ENCODE results near the gene RING1. TPM values are rescaled to one million over a fixed set of nuclear protein-coding genes. Genes with fewer than 3 reads are reported as not detected.

RING1 gene
- total and polyA plus RNA-seq, 2 experiments from 2014 or later, result 6.4 to 16.0 TPM

DNA sequence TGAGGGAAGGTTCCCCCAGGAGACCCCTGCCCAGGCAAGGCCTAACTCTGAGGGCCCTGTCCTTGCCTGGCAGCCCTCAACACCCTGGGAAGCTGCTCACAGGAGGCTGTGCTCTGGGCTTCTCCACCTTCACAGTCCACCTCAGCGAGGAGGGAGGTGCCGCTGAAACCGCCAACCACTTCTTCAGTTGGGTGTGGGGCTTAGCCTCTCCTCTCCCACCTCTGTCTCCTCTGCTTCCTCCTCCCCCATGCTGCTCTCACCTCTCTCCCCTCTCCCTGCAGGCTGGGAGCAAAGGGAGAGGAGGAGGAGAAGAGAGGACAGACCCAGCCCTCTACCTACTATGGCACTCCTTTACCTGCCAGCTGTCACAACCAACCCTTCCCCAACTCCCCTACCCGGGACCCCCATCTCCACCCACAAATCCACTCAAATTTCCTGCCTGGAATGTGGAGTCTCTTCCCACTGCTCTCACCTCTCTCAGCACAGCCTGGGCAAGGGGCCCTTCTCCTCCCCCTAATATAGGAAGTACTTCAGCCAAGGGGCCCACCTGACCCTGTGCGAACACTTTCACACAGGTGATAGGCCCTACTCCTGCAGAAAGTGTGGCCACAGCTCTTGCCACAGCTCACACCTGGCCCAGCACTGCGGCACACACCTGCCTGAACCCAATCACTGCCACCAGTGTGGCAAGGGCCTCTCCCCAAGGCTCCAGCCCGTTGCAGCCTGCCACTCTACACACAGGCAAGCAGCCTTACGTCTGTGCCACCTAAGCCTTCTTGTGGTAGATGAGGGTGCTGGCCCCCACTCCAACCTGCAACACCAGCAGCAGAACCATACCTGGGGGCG, 7.2 kb downstream of the RING1 start:
- TF ChIP-seq, protein P1, sequence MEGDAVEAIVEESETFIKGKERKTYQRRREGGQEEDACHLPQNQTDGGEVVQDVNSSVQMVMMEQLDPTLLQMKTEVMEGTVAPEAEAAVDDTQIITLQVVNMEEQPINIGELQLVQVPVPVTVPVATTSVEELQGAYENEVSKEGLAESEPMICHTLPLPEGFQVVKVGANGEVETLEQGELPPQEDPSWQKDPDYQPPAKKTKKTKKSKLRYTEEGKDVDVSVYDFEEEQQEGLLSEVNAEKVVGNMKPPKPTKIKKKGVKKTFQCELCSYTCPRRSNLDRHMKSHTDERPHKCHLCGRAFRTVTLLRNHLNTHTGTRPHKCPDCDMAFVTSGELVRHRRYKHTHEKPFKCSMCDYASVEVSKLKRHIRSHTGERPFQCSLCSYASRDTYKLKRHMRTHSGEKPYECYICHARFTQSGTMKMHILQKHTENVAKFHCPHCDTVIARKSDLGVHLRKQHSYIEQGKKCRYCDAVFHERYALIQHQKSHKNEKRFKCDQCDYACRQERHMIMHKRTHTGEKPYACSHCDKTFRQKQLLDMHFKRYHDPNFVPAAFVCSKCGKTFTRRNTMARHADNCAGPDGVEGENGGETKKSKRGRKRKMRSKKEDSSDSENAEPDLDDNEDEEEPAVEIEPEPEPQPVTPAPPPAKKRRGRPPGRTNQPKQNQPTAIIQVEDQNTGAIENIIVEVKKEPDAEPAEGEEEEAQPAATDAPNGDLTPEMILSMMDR (conservative IDR thresholded peaks at IDR 0.05; ENCODE audit: low read depth in 2 of 2), result no peak
- TF ChIP-seq, protein P2, sequence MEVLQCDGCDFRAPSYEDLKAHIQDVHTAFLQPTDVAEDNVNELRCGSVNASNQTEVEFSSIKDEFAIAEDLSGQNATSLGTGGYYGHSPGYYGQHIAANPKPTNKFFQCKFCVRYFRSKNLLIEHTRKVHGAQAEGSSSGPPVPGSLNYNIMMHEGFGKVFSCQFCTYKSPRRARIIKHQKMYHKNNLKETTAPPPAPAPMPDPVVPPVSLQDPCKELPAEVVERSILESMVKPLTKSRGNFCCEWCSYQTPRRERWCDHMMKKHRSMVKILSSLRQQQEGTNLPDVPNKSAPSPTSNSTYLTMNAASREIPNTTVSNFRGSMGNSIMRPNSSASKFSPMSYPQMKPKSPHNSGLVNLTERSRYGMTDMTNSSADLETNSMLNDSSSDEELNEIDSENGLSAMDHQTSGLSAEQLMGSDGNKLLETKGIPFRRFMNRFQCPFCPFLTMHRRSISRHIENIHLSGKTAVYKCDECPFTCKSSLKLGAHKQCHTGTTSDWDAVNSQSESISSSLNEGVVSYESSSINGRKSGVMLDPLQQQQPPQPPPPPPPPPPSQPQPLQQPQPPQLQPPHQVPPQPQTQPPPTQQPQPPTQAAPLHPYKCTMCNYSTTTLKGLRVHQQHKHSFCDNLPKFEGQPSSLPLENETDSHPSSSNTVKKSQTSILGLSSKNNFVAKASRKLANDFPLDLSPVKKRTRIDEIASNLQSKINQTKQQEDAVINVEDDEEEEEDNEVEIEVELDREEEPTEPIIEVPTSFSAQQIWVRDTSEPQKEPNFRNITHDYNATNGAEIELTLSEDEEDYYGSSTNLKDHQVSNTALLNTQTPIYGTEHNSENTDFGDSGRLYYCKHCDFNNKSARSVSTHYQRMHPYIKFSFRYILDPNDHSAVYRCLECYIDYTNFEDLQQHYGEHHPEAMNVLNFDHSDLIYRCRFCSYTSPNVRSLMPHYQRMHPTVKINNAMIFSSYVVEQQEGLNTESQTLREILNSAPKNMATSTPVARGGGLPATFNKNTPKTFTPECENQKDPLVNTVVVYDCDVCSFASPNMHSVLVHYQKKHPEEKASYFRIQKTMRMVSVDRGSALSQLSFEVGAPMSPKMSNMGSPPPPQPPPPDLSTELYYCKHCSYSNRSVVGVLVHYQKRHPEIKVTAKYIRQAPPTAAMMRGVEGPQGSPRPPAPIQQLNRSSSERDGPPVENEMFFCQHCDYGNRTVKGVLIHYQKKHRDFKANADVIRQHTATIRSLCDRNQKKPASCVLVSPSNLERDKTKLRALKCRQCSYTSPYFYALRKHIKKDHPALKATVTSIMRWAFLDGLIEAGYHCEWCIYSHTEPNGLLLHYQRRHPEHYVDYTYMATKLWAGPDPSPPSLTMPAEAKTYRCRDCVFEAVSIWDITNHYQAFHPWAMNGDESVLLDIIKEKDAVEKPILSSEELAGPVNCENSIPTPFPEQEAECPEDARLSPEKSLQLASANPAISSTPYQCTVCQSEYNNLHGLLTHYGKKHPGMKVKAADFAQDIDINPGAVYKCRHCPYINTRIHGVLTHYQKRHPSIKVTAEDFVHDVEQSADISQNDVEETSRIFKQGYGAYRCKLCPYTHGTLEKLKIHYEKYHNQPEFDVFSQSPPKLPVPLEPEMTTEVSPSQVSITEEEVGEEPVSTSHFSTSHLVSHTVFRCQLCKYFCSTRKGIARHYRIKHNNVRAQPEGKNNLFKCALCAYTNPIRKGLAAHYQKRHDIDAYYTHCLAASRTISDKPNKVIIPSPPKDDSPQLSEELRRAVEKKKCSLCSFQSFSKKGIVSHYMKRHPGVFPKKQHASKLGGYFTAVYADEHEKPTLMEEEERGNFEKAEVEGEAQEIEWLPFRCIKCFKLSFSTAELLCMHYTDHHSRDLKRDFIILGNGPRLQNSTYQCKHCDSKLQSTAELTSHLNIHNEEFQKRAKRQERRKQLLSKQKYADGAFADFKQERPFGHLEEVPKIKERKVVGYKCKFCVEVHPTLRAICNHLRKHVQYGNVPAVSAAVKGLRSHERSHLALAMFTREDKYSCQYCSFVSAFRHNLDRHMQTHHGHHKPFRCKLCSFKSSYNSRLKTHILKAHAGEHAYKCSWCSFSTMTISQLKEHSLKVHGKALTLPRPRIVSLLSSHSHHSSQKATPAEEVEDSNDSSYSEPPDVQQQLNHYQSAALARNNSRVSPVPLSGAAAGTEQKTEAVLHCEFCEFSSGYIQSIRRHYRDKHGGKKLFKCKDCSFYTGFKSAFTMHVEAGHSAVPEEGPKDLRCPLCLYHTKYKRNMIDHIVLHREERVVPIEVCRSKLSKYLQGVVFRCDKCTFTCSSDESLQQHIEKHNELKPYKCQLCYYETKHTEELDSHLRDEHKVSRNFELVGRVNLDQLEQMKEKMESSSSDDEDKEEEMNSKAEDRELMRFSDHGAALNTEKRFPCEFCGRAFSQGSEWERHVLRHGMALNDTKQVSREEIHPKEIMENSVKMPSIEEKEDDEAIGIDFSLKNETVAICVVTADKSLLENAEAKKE (CRISPR knock-in tag; IDR thresholded peaks at IDR 0.05), result no peak
- TF ChIP-seq NANOG (IDR thresholded peaks at IDR 0.05; ENCODE audit: borderline replicate concordance), result no peak
- TF ChIP-seq EZH2phosphoT487 (IDR thresholded peaks at IDR 0.05; ENCODE audit: unreplicated experiment), result no peak
- TF ChIP-seq JUNB (IDR thresholded peaks at IDR 0.05; ENCODE audit: unreplicated experiment), result no peak
- TF ChIP-seq, protein P3, sequence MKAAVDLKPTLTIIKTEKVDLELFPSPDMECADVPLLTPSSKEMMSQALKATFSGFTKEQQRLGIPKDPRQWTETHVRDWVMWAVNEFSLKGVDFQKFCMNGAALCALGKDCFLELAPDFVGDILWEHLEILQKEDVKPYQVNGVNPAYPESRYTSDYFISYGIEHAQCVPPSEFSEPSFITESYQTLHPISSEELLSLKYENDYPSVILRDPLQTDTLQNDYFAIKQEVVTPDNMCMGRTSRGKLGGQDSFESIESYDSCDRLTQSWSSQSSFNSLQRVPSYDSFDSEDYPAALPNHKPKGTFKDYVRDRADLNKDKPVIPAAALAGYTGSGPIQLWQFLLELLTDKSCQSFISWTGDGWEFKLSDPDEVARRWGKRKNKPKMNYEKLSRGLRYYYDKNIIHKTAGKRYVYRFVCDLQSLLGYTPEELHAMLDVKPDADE (IDR thresholded peaks at IDR 0.05), result no peak
- no peak for TF ChIP-seq STAT1 (IDR thresholded peaks at IDR 0.05; ENCODE audit: unreplicated experiment)
- TF ChIP-seq, protein P4, sequence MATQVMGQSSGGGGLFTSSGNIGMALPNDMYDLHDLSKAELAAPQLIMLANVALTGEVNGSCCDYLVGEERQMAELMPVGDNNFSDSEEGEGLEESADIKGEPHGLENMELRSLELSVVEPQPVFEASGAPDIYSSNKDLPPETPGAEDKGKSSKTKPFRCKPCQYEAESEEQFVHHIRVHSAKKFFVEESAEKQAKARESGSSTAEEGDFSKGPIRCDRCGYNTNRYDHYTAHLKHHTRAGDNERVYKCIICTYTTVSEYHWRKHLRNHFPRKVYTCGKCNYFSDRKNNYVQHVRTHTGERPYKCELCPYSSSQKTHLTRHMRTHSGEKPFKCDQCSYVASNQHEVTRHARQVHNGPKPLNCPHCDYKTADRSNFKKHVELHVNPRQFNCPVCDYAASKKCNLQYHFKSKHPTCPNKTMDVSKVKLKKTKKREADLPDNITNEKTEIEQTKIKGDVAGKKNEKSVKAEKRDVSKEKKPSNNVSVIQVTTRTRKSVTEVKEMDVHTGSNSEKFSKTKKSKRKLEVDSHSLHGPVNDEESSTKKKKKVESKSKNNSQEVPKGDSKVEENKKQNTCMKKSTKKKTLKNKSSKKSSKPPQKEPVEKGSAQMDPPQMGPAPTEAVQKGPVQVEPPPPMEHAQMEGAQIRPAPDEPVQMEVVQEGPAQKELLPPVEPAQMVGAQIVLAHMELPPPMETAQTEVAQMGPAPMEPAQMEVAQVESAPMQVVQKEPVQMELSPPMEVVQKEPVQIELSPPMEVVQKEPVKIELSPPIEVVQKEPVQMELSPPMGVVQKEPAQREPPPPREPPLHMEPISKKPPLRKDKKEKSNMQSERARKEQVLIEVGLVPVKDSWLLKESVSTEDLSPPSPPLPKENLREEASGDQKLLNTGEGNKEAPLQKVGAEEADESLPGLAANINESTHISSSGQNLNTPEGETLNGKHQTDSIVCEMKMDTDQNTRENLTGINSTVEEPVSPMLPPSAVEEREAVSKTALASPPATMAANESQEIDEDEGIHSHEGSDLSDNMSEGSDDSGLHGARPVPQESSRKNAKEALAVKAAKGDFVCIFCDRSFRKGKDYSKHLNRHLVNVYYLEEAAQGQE (IDR thresholded peaks at IDR 0.05; ENCODE audit: unreplicated experiment), result no peak
- Mint-ChIP-seq H3K27ac (no peak overlapping the region), H3K4me1 (peaks cover 31% of the 10 kb centered on the region), H3K9me3 (peaks cover 3% of the 10 kb centered on the region; the same call in 1 of the 3 replicates), H3K27me3 (ENCODE audit: insufficient read depth, low read depth, poor library complexity) (peaks cover 80% of the 10 kb centered on the region), H3K4me3 (peak overlapping the region; percentile 15; the same call in 1 of the 3 replicates), H3K36me3 (ENCODE audit: low read depth) (peaks cover 2% of the 10 kb centered on the region)
- Histone ChIP-seq H3K4me2 (no peak overlapping the region), H4K20me1 (replicated peaks; ENCODE audit: insufficient read depth) (peaks cover 14% of the 10 kb centered on the region), H3K27ac (ENCODE audit: low read depth) (no peak overlapping the region), H3F3A (replicated peaks; ENCODE audit: low read depth) (peaks cover 7% of the 10 kb centered on the region; the same call in 1 of the 2 replicates), H3K79me2 (replicated peaks; ENCODE audit: insufficient read depth) (no peaks in the 10 kb centered on the region), H3K36me3 (ENCODE audit: insufficient read depth) (no peaks in the 10 kb centered on the region), H3K27me3 (ENCODE audit: insufficient read depth) (peaks cover 98% of the 10 kb centered on the region), H3K4me1 (ENCODE audit: insufficient read depth) (peaks cover 38% of the 10 kb centered on the region), H3K4me3 (no peak overlapping the region), H2AFZ (no peak overlapping the region), H3K9me2 (ENCODE audit: insufficient read depth) (no peaks in the 10 kb centered on the region)
- DNase-seq (ENCODE audit: low spot score), result no peak
- no peak for ATAC-seq

Measured in GM23338 (cell line).